Effector memory CD4-positive, alpha-beta T cell (primary cell): Measurements from ENCODE around the gene NOL4L.

Experiments
- DNase-seq, 3 donors: peaks; one replicate each; pipeline ENCODE4 v3.0.0-alpha.2; 2020
- H3K27ac ChIP-seq: 2 replicates; pipeline ENCODE4 v1.7.0; 2013; ENCODE audit warnings: mild to moderate bottlenecking, low read length, moderate library complexity; ENCODE audit not compliant: insufficient read depth, poor library complexity, severe bottlenecking
- H3K27me3 ChIP-seq: replicated peaks from 2 replicates; pipeline ENCODE4 v1.7.0; 2013; ENCODE audit warnings: mild to moderate bottlenecking, low read length; ENCODE audit not compliant: insufficient read depth, control insufficient read depth, poor library complexity, severe bottlenecking
- H3K36me3 ChIP-seq: 2 replicates; pipeline ENCODE4 v1.7.0; 2013; ENCODE audit warnings: mild to moderate bottlenecking, low read length, moderate library complexity; ENCODE audit not compliant: control insufficient read depth, insufficient read depth
- H3K4me1 ChIP-seq: 2 replicates; pipeline ENCODE4 v1.7.0; 2013; ENCODE audit warnings: low read length, mild to moderate bottlenecking; ENCODE audit not compliant: control insufficient read depth, insufficient read depth, poor library complexity, severe bottlenecking
- H3K4me3 ChIP-seq: 2 replicates; pipeline ENCODE4 v1.7.0; 2013; ENCODE audit warnings: low read length, low read depth, mild to moderate bottlenecking; ENCODE audit not compliant: insufficient read depth, poor library complexity, severe bottlenecking
- H3K9me3 ChIP-seq: 2 replicates; pipeline ENCODE4 v1.7.0; 2013; ENCODE audit warnings: mild to moderate bottlenecking, low read length, moderate library complexity; ENCODE audit not compliant: control insufficient read depth

Gene NOL4L

DNA sequence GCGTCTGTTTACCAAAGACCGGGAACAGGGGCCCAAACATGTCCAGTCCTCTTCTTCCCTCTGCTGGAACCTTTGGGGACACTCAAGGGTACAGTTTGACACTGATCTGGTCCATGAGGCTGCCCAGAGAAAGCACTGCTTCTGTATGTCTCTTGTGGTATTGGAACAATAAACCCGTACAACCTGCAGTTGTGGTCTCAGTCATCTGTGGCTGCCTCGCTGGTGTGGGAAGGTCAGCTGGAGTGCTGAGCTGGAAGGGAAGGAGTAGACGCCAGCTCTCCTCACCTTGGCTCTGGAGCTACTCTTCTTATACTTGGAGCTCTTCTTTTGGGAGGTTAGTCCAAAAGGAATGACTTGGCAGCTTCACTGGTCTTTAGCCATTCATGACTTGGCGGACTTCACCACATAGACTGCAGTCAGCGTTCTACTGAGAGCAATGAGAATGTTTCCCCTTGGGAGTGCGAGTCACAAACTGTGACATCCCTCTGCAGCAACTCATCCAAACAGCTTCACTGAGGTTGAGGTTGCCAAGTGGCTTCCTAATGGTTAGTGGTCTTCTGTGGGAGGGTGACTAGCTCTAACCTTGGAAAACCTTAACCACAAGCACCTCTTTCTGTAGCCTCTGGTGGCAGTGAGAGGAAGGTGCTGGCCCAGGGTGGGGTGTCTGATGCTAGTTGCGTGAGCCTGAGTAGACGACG lies 145.9 kb downstream of the NOL4L start:
- no peak overlapping the region for H3K27ac ChIP-seq
- peaks cover 71% of the 10 kb centered on the region for H3K36me3 ChIP-seq
- no peak for DNase-seq
- no peaks in the 10 kb centered on the region for H3K4me1 ChIP-seq
- H3K9me3 ChIP-seq, result no peaks in the 10 kb centered on the region
- H3K4me3 ChIP-seq, result no peak overlapping the region
- H3K27me3 ChIP-seq, result no peaks in the 10 kb centered on the region

DNA sequence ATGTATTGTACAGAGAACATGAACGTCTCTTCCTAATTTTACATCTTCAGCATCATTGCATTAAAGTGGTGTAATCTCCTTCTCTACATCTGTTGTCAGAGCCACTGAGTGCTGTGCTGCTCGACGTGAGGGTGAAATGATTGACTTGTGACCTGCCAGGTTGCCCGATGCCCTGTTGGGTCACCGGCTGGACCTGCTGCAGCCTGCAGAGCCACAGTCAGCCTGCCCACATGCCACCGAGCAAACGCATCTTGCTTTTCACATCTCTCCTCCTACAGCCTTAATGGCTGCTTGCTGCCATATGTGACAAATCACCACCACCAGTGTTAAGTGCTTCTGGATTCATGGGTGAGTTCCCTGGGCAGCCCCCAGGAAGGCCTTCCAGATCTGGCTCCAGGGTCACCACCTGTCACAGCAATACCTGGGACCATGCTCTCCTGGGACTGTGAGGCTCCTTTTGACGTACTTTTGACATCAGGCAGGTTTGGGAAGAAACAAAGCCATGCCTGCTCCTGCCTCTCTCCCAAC lies 146.7 kb downstream of the NOL4L start:
- Histone ChIP-seq H3K9me3 (no peaks in the 10 kb centered on the region), H3K27me3 (no peaks in the 10 kb centered on the region), H3K27ac (no peak overlapping the region), H3K36me3 (peaks cover 74% of the 10 kb centered on the region), H3K4me3 (no peak overlapping the region), H3K4me1 (no peaks in the 10 kb centered on the region)
- no peak for DNase-seq

DNA sequence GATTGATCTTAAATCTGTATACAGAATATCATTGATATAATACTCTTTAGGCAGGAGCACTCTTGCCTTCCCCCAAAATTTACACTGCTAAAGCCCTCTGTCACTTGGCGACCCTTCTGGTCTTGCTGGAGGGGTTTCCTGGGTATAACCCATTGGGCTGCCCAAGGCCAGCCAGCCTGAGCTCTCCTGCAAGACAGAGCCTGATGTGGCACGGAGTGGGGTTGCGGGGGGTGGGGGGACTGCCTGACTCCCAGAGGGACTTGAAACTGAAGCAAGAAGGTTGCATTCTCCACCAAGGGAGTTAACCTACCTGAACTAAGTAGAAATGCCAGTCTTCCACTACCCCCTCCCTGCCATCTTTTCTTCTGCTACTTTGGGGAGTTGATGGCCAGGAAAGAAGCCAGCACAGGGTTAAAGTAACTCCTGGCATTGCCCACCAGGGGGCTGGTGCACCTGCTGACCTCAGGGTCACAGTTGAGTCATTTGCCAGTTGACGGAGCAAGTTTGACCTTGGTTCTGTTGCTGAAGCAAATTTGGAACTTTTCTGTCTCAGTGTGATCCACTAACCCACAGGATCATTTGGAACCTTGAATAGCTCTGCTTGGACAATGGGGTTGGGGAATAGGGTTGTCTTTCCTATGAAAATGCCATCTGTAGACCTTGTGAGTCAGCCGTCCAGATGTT lies 147.6 kb downstream of the NOL4L start:
- Histone ChIP-seq H3K36me3 (peaks cover 73% of the 10 kb centered on the region), H3K4me1 (no peaks in the 10 kb centered on the region)

DNA sequence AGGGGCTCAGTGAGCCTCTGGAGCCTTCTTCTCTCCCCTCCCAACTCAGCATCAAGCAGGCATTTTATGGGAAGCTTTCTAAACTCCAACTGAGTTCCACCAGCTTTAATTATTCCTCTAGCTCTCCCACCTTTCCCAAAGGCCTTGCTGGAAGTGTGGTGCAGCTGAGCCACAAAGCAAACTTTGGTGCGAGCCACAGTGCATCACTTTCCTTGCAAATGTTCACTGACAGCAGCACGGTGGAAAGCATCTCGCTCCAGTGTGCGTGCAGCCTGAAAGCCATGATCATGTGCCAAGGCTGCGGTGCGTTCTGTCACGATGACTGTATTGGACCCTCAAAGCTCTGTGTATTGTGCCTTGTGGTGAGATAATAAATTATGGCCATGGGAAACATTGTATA lies 148.2 kb downstream of the NOL4L start:
- Histone ChIP-seq H3K27ac (no peak overlapping the region), H3K4me3 (no peak overlapping the region), H3K27me3 (no peaks in the 10 kb centered on the region), H3K36me3 (peaks cover 77% of the 10 kb centered on the region), H3K4me1 (no peaks in the 10 kb centered on the region), H3K9me3 (no peaks in the 10 kb centered on the region)
- DNase-seq, result no peak

More for the DNA sequence above, 147.6 kb downstream of the NOL4L start:
- Histone ChIP-seq H3K27ac (no peak overlapping the region), H3K9me3 (no peaks in the 10 kb centered on the region), H3K4me3 (no peak overlapping the region), H3K27me3 (no peaks in the 10 kb centered on the region)
- no peak for DNase-seq

DNA sequence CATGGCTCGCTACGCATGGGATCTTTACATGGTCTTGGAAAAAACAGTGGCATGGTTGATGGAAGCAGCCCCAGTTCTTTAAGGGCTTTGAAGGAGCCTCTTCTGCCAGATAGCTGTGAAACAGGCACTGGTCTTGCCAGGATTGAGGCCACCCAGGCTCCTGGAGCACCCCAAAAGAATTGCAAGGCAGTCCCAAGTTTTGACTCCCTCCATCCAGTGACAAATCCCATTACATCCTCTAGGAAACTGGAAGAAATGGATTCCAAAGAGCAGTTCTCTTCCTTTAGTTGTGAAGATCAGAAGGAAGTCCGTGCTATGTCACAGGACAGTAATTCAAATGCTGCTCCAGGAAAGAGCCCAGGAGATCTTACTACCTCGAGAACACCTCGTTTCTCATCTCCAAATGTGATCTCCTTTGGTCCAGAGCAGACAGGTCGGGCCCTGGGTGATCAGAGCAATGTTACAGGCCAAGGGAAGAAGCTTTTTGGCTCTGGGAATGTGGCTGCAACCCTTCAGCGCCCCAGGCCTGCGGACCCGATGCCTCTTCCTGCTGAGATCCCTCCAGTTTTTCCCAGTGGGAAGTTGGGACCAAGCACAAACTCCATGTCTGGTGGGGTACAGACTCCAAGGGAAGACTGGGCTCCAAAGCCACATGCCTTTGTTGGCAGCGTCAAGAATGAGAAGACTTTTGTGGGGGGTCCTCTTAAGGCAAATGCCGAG lies 148.8 kb downstream of the NOL4L start:
- no peak overlapping the region for H3K4me3 ChIP-seq
- H3K27me3 ChIP-seq, result no peaks in the 10 kb centered on the region
- no peaks in the 10 kb centered on the region for H3K4me1 ChIP-seq
- no peak for DNase-seq
- H3K27ac ChIP-seq, result no peak overlapping the region
- peaks cover 80% of the 10 kb centered on the region for H3K36me3 ChIP-seq
- no peaks in the 10 kb centered on the region for H3K9me3 ChIP-seq

DNA sequence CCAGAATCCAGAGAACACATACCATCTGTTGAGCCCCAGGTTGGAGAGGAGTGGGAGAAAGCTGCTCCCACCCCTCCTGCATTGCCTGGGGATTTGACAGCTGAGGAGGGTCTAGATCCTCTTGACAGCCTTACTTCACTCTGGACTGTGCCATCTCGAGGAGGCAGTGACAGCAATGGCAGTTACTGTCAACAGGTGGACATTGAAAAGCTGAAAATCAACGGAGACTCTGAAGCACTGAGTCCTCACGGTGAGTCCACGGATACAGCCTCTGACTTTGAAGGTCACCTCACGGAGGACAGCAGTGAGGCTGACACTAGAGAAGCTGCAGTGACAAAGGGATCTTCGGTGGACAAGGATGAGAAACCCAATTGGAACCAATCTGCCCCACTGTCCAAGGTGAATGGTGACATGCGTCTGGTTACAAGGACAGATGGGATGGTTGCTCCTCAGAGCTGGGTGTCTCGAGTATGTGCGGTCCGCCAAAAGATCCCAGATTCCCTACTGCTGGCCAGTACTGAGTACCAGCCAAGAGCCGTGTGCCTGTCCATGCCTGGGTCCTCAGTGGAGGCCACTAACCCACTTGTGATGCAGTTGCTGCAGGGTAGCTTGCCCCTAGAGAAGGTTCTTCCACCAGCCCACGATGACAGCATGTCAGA lies 149.6 kb downstream of the NOL4L start:
- no peaks in the 10 kb centered on the region for H3K9me3 ChIP-seq
- H3K4me1 ChIP-seq, result no peaks in the 10 kb centered on the region
- no peak overlapping the region for H3K4me3 ChIP-seq
- no peak overlapping the region for H3K27ac ChIP-seq
- peaks cover 83% of the 10 kb centered on the region for H3K36me3 ChIP-seq
- no peak for DNase-seq
- H3K27me3 ChIP-seq, result no peaks in the 10 kb centered on the region

DNA sequence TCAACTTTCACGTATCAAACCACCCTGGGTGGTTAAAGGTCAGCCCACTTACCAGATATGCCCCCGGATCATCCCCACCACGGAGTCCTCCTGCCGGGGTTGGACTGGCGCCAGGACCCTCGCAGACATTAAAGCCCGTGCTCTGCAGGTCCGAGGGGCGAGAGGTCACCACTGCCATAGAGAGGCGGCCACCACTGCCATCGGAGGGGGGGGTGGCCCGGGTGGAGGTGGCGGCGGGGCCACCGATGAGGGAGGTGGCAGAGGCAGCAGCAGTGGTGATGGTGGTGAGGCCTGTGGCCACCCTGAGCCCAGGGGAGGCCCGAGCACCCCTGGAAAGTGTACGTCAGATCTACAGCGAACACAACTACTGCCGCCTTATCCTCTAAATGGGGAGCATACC lies 150.7 kb downstream of the NOL4L start:
- DNase-seq, result no peak
- no peaks in the 10 kb centered on the region for H3K4me1 ChIP-seq
- H3K27ac ChIP-seq, result no peak overlapping the region
- H3K4me3 ChIP-seq, result no peak overlapping the region
- peaks cover 90% of the 10 kb centered on the region for H3K36me3 ChIP-seq
- no peaks in the 10 kb centered on the region for H3K27me3 ChIP-seq
- H3K9me3 ChIP-seq, result no peaks in the 10 kb centered on the region

DNA sequence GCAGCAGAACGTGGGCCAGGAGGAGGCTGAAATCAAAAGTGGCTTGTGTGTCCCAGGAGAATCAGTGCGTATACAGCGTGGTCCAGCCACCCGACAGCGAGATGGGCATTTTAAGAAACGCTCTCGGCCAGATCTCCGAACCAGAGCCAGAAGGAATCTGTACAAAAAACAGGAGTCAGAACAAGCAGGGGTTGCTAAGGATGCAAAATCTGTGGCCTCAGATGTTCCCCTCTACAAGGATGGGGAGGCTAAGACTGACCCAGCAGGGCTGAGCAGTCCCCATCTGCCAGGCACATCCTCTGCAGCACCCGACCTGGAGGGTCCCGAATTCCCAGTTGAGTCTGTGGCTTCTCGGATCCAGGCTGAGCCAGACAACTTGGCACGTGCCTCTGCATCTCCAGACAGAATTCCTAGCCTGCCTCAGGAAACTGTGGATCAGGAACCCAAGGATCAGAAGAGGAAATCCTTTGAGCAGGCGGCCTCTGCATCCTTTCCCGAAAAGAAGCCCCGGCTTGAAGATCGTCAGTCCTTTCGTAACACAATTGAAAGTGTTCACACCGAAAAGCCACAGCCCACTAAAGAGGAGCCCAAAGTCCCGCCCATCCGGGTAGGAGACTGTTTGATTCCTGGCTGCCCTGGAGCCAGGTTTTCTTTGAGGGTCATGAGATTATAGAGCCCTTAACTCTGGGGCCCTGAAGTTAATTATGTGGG lies 151.7 kb downstream of the NOL4L start:
- Histone ChIP-seq H3K4me3 (no peak overlapping the region), H3K27me3 (no peaks in the 10 kb centered on the region), H3K9me3 (no peaks in the 10 kb centered on the region), H3K36me3 (peaks cover 93% of the 10 kb centered on the region), H3K27ac (no peak overlapping the region), H3K4me1 (no peaks in the 10 kb centered on the region)
- DNase-seq, result no peak

DNA sequence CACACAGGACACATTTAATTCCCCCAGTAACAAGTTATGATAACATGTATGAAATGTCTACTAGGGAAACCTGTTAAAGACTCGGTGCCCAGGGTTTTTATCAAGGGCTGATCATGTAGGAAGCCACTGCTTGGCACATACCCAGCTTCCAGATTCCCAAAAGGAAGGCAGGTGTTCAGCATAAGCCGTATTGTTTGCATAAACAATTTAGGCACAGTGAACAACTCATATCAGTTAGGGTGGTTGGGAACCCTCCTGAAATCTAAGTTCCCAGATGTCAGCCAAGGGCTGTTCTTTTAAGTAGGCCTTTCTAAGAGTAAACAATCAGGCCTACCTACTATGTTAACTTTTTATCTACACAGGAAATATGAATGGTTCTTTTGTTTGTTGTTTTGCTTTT lies 152.9 kb downstream of the NOL4L start:
- Histone ChIP-seq H3K4me3 (no peak overlapping the region), H3K4me1 (no peaks in the 10 kb centered on the region), H3K9me3 (no peaks in the 10 kb centered on the region), H3K27me3 (no peaks in the 10 kb centered on the region), H3K27ac (no peak overlapping the region), H3K36me3 (peaks cover 94% of the 10 kb centered on the region)
- DNase-seq, result no peak
